Inflammatory macrophage treated with lipopolysaccharide for 4 hours (primary cell): ENCODE data around the gene MAGEA11.
"Not testable (repeated sequence)": the region's sequence is repeated elsewhere in the genome, so short reads cannot be mapped to it uniquely, and the experiment has no call there.

ENCODE experiments used
- DNase-seq: peaks from one replicate; pipeline ENCODE4 v3.0.0-alpha.2; 2020

Gene MAGEA11

DNA sequence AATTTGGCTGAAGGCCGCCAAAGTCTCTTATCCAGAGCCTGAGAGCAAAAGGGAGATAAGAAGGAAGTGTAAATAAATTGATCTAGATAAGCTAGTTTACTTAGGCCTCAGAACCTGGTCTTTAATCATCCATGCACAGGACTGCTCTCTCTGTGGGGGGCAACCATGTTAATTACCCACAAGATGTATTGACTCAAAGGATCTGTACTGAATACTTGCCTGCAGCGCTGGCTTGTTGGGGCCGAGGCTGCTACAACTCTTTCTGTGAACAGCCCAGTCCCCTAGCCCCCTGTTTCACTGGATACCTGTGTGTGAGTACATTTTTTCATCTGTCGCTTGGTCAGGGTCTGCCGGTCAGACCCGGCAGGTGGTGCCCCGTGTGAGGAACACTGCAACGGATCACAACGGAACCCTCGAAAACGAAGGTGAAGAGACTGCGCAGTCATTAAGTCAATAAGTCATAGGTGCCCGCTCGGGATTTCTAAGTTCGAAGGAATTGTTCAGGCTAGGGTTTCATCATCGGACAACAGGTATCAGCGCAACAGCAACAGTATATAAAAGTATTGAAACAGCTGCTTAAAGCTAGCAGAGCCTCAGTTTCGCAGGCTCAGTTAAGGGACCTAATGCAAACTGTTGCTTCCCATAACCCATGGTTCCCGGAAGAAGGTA is 8.3 kb downstream of the MAGEA11 start:
- no peak for DNase-seq

DNA sequence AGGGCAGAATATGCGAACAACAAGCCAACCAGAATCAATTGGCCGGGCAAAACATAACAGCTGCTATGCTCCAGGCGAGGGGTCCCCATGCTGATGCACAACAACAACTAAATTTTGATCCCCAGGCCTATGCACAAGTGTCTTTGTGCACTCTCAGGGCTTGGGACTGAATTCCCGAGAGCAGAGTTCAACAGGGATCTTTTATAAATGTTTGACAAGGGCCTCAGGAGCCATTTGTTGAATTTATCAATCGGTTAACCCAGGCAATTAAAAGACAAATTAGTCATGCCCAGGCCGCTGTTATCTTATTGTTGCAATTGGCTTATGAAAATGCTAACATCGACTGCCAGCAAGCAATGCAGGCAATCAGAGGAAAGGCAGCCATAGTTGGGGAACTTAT is 9.4 kb downstream of the MAGEA11 start:
- DNase-seq = not testable (repeated sequence)

DNA sequence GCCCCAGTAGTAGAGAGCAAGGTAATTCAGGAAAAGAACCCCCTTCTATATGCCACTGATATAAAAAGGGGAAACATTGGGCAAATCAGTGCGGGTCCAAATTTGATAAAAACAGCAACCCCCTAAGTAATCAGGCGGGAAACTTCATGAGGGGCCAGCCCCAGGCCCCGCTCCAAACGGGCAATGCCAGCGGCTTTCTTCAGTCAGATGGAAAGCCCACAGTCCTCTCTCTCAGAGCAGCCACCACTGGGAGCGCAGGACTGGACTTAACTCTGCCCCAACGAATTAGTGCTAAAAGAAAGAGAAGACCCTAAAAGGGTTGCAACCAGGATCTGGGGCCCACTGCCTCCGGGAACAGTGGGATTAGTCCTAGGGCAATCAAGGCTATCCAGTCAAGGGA is 9.9 kb downstream of the MAGEA11 start:
- DNase-seq = no peak

DNA sequence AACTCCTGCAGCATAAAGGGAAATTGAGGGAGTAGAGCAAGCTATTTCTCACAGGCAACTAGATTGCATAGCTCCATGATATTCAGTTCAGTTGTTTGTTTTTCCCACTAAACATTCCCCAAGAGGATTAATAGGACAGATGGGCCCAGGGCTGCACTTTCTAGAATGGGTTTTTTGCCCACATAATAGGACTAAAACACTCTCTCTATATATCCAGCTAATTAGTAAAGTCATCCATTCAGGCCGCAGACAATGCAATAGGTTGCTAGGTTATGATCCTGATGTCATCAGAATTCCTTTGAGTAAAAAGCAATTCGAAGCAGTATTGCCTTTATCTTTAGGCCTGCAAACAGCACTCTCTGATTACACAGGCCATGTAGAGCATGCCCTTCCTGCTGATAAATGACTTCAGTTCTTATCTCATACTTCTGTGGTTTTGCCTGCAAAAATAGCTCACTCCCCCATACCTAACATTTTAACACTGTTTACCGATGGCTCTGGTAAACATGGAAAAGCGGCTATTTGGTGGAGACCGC is 11.8 kb downstream of the MAGEA11 start:
- not testable (repeated sequence) for DNase-seq

DNA sequence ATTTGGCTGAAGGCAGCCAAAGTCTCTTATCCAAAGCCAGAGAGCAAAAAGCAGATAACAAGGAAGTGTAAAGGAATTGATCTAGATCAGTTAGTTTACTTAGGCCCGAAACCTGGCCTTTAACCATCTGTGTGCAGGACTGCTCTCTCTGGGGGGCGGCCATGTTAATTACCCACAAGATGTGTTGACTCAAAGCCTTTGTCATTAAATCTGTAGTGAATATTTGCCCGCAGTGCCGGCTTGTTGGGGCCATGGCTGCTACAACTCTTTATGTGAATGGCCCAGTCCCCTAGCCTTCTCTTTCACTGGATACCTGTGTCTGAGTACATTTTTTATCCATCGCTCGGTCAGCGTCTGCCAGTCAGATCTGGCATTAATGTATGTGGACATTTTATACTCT is 15.4 kb downstream of the MAGEA11 start:
- DNase-seq = not testable (repeated sequence)

DNA sequence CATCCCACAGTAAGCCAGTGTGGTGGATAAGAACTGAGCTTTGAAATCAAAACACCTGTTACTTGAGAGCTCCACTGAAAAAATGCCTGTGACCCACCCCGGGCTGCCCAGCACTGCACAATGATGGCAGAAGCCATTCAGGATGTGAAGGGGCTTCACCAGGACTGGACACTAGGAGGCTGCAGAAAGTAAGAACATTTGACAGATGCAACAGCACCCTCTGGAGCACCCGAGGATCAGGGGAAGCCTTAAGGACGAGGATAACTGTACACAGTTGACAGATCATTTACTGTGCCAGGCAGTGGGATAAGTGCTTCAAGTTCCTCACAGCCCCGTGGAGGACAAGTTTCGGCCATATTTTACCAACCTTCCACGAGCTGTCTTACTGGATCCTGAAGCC is 30.4 kb downstream of the MAGEA11 start:
- DNase-seq = not testable (repeated sequence)

DNA sequence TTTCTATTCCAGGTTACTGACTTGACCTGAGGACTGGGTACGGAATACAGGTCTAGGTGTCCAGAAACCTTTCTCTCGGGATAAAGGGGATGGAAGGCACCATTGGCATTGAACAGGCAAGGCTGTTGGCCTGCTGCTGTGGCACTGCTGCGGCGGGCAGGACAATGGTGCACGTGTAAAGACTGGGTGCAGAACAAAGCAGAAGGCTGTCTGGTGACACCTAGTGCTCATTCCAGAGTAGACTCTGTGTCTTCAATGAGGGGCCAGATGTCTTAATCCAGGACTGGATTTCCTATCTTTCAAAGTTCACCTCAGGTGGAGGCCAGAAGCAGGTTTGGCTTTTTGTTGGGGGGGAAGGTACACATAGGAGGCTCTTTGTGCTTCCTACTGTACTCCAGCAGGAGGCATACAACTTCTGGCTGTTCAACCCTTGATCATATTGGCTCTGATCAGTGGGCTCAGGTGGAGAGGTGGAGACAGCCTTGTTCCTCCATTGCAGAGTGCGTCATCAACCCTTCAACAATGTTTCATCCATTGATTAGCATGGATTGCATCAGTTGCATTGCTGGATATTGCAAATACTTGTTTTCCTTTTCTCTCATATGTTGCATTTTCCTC is 34.6 kb downstream of the MAGEA11 start:
- not testable (repeated sequence) for DNase-seq

DNA sequence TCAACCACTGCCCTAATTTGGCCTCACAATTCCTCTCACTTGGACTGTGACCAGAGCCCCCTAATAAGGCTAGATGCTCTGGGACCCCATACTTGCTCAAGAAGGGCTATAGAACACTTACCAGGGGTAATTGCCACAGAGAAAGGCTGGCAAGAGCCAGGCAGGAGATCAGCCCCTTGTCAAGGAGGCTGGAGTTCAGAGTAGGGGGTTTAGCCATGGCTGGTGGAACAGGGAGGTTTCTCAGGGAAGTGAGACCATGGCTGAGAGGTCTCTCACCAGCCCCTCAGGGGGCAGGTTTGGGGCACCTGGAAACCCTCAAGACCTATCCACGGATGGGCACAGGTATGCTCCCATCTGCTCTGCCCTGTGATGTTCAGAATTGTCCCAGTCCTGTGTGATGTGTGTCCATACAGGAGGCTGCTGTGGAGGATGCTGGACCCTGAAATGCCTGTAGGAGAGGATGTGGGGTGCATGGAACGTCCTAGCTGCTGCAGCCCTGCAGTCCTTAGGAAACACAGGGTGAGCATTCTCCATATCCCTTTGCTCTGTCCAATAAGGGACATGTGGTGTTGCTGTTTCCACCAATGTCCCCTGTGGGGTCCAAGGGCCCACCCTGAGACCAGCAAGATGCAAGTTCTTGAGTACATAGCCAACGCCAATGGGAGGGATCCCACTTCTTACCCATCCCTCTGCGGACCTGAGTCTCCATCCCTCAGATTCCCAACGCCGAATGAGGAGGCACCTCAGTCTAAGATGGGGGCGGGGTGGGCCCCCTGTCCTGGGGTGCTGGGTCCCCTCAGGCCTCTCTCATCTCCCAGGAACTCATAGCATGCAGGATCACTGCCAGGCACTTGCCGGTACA is 45.6 kb downstream of the MAGEA11 start:
- no peak for DNase-seq

DNA sequence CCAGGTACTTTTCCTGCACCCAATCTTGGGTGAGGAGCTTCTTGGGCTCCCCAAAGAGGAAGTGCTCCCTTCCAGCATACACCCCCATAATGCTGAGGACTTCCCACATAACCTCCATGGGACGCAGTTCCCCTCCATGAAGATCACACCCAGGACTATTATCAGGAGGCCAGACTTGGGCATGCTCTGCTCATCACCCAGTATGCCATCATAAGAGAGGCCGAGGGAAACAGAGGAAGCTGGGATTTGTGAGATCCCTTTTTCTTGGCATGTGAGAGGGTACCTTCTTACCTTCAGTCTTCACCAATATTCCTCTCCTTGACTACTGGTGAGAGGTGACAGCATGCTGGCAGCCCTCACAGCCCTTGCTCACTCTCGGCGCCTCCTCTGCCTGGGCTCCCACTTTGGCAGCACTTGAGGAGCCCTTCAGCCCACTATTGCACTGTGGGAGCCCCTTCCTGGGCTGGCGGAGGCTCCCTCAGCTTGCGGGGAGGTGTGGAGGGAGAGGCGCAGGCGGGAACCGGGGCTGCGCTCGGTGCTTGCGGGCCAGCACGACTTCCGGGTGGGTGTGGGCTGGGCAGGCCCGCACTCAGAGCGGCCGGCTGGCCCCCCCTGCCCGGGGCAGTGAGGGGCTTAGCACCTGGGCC is 46.3 kb downstream of the MAGEA11 start:
- DNase-seq = no peak

DNA sequence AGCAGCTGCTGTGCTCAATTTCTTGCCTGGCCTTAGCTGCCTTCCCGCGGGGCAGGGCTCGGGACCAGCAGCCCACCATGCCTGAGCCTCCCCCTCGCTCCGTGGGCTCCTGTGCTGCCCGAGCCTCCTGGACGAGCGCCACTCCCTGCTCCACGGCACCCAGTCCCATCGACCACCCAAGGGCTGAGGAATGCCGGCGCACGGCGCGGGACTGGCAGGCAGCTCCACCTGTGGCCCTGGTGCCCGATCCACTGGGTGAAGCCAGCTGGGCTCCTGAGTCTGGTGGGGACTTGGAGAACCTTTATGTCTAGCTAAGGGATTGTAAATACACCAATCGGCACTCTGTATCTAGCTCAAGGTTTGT is 46.8 kb downstream of the MAGEA11 start:
- not testable (repeated sequence) for DNase-seq

DNA sequence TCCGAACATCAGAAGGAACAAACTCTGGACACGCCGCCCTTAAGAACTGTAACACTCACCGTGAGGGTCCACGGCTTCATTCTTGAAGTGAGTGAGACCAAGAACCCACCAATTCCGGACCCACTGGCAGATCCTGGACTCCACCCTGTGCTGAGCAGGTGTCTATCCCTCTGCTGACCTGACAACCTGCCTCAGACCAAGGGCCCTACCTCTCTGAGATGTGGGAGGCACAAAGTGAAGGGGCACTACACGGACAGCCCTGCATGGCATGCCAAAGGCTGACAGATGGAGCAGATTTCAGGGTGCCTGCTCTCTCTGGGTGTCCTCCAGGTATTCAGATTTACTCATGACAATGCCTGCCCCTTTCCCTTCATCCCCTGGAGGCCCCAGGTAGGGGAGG is 48.0 kb downstream of the MAGEA11 start:
- DNase-seq = no peak

DNA sequence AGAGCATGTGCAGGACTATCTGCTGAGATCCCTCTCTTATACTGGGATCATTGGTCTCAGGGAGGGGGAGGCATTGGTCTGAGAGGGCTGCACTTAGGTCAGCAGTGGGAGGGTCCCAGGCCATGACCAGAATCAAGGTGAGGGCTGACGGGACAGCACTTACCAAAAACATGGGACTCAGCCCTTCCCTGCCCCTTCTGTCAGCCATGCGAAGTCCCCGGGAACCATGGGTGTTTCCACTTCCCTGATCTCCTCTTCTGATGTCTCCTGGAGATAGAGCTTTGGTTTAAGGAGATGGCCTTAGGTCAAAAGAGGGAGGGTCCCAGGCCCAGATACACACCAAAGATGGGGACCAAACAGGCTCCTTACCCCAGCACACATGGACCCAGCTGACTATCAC is 49.1 kb downstream of the MAGEA11 start:
- no peak for DNase-seq

DNA sequence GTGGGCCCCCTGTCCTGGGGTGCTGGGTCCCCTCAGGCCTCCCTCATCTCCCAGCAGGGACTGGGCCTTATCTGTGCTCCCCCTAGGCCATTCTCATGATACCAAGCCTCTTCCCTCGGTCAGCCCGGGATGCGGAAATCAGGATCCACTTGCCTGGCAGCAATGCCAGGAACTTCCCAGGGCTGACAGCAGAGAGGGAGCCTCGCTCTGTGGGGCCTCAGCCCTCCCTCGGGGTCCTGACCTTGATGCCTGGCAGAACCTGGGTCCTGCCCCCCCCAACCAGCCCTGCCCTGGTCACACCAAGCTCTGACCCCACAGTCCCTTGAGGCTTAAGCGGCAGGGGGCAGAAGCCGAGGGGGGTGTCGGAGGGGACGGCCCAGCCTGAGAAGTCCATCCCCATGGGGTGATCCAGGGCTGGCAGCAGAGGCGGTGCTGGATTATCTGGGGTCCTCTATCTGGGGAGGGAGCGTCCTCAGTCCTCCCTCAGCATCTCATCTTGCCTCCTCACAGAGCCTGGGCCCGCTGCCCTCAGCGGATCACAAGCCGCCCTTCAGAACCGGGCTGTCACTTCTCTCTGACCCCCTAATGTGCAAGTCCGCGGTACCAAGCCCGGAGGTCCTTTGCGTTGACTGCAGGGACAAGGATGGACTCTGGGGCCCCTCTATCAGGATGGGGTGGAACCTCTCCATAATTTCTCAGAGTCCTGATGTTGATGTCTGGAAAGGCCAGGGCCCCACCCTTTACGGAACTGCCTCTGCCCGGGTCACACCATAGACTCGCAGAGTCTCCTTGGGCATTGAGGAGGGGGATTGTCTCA is 50.2 kb downstream of the MAGEA11 start:
- DNase-seq = not testable (repeated sequence)

DNA sequence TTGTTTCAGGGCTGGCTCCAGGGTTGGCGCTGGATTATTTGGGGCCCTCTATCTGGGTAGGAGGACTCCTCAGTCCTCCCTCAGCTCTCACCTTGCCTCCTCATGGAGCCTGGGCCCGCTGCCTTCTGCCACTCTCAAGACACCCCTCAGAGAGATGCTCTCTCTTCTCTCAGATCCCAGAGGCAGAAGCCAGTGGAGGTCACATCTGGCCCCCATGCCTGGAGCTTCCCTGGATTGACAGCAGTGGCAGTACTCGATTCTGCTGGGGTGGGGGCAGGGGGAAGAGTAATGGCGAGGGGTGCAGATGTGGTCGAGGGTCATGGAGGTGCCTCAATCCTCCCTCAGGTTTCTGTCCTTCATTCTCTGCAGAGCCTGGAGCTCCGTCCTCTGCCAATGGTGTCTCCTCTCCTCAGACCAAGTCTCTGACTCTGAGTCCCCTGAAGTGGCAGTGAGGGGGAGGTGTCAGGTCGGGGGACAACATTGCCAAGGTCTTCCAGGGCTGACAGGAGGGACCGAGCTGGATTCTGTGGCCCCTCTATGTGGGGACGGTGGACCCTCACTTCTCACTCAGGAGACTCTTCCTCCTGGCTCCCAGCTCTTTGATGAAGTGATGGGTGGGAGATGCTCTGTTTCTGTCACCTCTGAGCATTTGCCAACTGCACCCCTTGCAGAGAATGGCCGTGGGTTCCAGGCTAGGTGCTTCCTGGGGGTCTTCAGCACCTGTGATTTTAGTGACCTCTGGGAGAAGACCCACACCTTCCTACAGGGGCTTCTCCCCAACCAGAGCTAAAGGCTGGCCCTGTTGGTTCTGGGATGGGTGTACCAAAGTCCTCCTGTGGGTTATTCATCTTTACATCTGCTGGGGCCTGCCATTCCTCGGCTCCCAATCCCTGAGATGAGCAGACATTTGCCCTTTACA is 51.1 kb downstream of the MAGEA11 start:
- no peak for DNase-seq
